ENCODE data around the gene NEAT1. TPM values are rescaled to one million over a fixed set of nuclear protein-coding genes. Genes with fewer than 3 reads are reported as not detected.

The NEAT1 gene
- total and polyA plus RNA-seq, 2 of the 8 experiments (the other 6 are each of a cell fraction or from before 2014, with no cell fraction given), result 2.4 to 10.7 TPM

GRCh38 chr11:65401803-65402248 lies 20.8 kb upstream of the NEAT1 start:
- FAIRE-seq, result no peak
- H3K36me3 ChIP-seq (ENCODE audit: control insufficient read depth in 2 of 4, insufficient read depth in 4 of 4, low read length in 3 of 4), result peaks cover 0 to 7% (median 0%) of the 10 kb centered on the region in 4 experiments; a peak in 5 of 8 replicates
- no peak overlapping the region for H4K91ac ChIP-seq (replicated peaks; ENCODE audit: insufficient read length, low read length)
- H2BK12ac ChIP-seq (ENCODE audit: low read depth, low read length), result no peak overlapping the region
- H3K9me3 ChIP-seq (ENCODE audit: insufficient read depth in 2 of 2, low read depth in 1 of 2, low read length in 1 of 2), result no peaks in the 10 kb centered on the region
- H3K14ac ChIP-seq (ENCODE audit: insufficient read length), result no peak overlapping the region
- H4K5ac ChIP-seq (ENCODE audit: insufficient read length, low read depth, low read length), result no peak overlapping the region
- H2BK20ac ChIP-seq (ENCODE audit: low read length), result no peak overlapping the region
- H3K9ac ChIP-seq (replicated peaks in 1 of 4; ENCODE audit: extremely low read depth in 1 of 4, low read depth in 3 of 4, low read length in 3 of 4), result no peak overlapping the region
- no peaks in the 10 kb centered on the region for H3K23me2 ChIP-seq (ENCODE audit: low read depth, low read length)
- no peaks in the 10 kb centered on the region for H3K27me3 ChIP-seq (replicated peaks in 1 of 4; ENCODE audit: control insufficient read depth in 3 of 4, extremely low read depth in 1 of 4, insufficient read depth in 3 of 4, low read length in 3 of 4)
- no peaks in the 10 kb centered on the region; a peak in 1 of 7 replicates for H3K4me1 ChIP-seq (replicated peaks in 1 of 4; ENCODE audit: control insufficient read depth in 3 of 4, insufficient read depth in 4 of 4, low read length in 3 of 4)
- DNase-seq (ENCODE audit: low read depth in 1 of 2, low spot score in 2 of 2), result no peak
- CTCF ChIA-PET (ENCODE audit: partially characterized antibody), result interaction anchor here (0.6 to 7.8 kb wide), 5 partner anchors 11 to 73 kb away, joined by 3 to 69 read pairs (median 4); no protein-coding TSS in a partner anchor
- no peaks in the 10 kb centered on the region for H3K79me2 ChIP-seq (ENCODE audit: control insufficient read depth in 1 of 2, insufficient read depth in 2 of 2, low read length in 2 of 2)
- no peak overlapping the region for H4K8ac ChIP-seq (ENCODE audit: extremely low read depth, insufficient read depth, low read length)
- no peak overlapping the region for H3K18ac ChIP-seq (ENCODE audit: extremely low read depth, low read length)
- WGBS, 2 experiments (ENCODE audit: extremely low coverage in 1 of 2, insufficient coverage in 1 of 2, insufficient read length in 1 of 2, insufficient replicate concordance in 2 of 2, low coverage in 1 of 2, low lambda C conversion rate in 2 of 2, missing lambda C conversion rate in 1 of 2), result 93% methylated on average over 9 of the region's 10 CpGs; no CpG with 5 or more reads in 1 of the 2 experiments
- no peak overlapping the region for H2AFZ ChIP-seq (ENCODE audit: low read length)
- no peak overlapping the region for H3K23ac ChIP-seq (ENCODE audit: insufficient read length)
- H3K4ac ChIP-seq (replicated peaks; ENCODE audit: insufficient read length, low read depth, low read length), result no peak overlapping the region
- no peak overlapping the region for H2BK5ac ChIP-seq (ENCODE audit: low read depth, low read length)
- TF ChIP-seq SIRT6 (IDR thresholded peaks at IDR 0.05; ENCODE audit: low read length) (no peak), NRF1 (IDR thresholded peaks at IDR 0.05; ENCODE audit: low read depth, low read length) (no peak), JUND (IDR thresholded peaks at IDR 0.05; ENCODE audit: low read length) (no peak), ATF2 (IDR thresholded peaks at IDR 0.05; ENCODE audit: low read length) (no peak), SP4 (IDR thresholded peaks at IDR 0.05; ENCODE audit: low read length) (no peak), TAF7 (optimal IDR thresholded peaks at IDR 0.05; ENCODE audit: borderline replicate concordance, low read depth, low read length) (no peak), TBP (IDR thresholded peaks at IDR 0.05; ENCODE audit: low read depth, low read length) (no peak)
- no peak overlapping the region for H2AK5ac ChIP-seq (ENCODE audit: low read depth, low read length)
- peaks cover 0 to 6% of the 10 kb centered on the region in 2 experiments for H4K20me1 ChIP-seq (replicated peaks in 1 of 2; ENCODE audit: control insufficient read depth in 1 of 2, insufficient read depth in 2 of 2, low read length in 2 of 2)
- H2BK15ac ChIP-seq (ENCODE audit: low read length), result no peak overlapping the region
- H3K79me1 ChIP-seq (ENCODE audit: low read depth, low read length), result 0 out of 2 replicates have a peak, but pooled peaks cover 2% of the 10 kb centered on the region
- POLR2A ChIA-PET (ENCODE audit: partially characterized antibody), result interaction anchor here (2.9 to 5.4 kb wide), 3 partner anchors 10 to 96 kb away, joined by 11 to 23 read pairs (median 15); partner anchors contain the start of gene MALAT1
- no peak overlapping the region for H3K4me3 ChIP-seq (ENCODE audit: extremely low read depth in 1 of 4, insufficient read depth in 2 of 4, low read depth in 3 of 4, low read length in 4 of 4)
- H2BK120ac ChIP-seq (replicated peaks; ENCODE audit: low read depth, low read length), result no peak overlapping the region
- no peak overlapping the region for H3K56ac ChIP-seq (replicated peaks; ENCODE audit: insufficient read length, low read depth, low read length)
- H3K27ac ChIP-seq (ENCODE audit: low read depth, low read length), result no peak overlapping the region
- no peak overlapping the region for H3K4me2 ChIP-seq (ENCODE audit: insufficient read depth in 1 of 2, low read depth in 2 of 2, low read length in 2 of 2)

All from H1 (cell line).